Measurements from ENCODE around the gene CYP2F1.

DNA sequence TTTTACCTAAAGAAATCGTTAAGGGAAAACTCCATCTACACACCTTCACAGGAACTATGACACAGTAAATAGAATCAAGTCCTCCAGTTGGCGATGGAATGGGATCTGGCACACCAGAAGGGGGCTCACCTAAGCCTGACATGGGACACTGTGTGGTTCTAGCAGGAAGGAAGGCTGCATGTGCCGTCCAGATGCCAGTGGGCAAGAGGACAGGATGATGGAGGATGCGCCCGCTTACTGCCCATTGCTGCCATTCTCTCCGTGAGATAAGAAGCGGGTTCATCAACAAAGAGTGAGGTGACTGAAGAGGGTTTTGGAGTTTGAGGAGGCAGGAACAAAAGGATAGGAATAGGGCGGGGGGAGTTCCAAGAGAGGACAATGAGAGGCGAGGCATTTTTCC, 2.9 kb upstream of the CYP2F1 start:
- TF ChIP-seq, protein P1, sequence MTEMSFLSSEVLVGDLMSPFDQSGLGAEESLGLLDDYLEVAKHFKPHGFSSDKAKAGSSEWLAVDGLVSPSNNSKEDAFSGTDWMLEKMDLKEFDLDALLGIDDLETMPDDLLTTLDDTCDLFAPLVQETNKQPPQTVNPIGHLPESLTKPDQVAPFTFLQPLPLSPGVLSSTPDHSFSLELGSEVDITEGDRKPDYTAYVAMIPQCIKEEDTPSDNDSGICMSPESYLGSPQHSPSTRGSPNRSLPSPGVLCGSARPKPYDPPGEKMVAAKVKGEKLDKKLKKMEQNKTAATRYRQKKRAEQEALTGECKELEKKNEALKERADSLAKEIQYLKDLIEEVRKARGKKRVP (CRISPR knock-in tag; IDR thresholded peaks at IDR 0.05): no peak
- no peak for TF ChIP-seq ZNF354B (CRISPR knock-in tag; IDR thresholded peaks at IDR 0.05)
- TF ChIP-seq, protein P2, sequence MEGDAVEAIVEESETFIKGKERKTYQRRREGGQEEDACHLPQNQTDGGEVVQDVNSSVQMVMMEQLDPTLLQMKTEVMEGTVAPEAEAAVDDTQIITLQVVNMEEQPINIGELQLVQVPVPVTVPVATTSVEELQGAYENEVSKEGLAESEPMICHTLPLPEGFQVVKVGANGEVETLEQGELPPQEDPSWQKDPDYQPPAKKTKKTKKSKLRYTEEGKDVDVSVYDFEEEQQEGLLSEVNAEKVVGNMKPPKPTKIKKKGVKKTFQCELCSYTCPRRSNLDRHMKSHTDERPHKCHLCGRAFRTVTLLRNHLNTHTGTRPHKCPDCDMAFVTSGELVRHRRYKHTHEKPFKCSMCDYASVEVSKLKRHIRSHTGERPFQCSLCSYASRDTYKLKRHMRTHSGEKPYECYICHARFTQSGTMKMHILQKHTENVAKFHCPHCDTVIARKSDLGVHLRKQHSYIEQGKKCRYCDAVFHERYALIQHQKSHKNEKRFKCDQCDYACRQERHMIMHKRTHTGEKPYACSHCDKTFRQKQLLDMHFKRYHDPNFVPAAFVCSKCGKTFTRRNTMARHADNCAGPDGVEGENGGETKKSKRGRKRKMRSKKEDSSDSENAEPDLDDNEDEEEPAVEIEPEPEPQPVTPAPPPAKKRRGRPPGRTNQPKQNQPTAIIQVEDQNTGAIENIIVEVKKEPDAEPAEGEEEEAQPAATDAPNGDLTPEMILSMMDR (CRISPR knock-in tag; IDR thresholded peaks at IDR 0.05): no peak
- TF ChIP-seq FOXJ3 (CRISPR knock-in tag; IDR thresholded peaks at IDR 0.05; ENCODE audit: borderline replicate concordance): no peak
- TF ChIP-seq, protein P3, sequence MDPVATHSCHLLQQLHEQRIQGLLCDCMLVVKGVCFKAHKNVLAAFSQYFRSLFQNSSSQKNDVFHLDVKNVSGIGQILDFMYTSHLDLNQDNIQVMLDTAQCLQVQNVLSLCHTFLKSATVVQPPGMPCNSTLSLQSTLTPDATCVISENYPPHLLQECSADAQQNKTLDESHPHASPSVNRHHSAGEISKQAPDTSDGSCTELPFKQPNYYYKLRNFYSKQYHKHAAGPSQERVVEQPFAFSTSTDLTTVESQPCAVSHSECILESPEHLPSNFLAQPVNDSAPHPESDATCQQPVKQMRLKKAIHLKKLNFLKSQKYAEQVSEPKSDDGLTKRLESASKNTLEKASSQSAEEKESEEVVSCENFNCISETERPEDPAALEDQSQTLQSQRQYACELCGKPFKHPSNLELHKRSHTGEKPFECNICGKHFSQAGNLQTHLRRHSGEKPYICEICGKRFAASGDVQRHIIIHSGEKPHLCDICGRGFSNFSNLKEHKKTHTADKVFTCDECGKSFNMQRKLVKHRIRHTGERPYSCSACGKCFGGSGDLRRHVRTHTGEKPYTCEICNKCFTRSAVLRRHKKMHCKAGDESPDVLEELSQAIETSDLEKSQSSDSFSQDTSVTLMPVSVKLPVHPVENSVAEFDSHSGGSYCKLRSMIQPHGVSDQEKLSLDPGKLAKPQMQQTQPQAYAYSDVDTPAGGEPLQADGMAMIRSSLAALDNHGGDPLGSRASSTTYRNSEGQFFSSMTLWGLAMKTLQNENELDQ (CRISPR knock-in tag; IDR thresholded peaks at IDR 0.05; ENCODE audit: borderline replicate concordance): no peak
- TF ChIP-seq HIVEP1 (CRISPR knock-in tag; IDR thresholded peaks at IDR 0.05): no peak
- TF ChIP-seq, protein P4, sequence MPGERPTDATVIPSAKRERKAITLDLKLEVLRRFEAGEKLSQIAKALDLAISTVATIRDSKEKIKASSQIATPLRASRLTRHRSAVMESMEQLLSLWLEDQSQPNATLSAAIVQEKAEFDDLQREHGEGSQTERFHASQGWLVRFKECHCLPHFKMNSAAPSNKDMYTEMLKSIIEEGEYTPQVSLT (CRISPR knock-in tag; IDR thresholded peaks at IDR 0.05; ENCODE audit: borderline replicate concordance, low read depth): no peak
- no peak for TF ChIP-seq ZNF251 (CRISPR knock-in tag; IDR thresholded peaks at IDR 0.05)
- no peak for TF ChIP-seq HOXA5 (CRISPR knock-in tag; IDR thresholded peaks at IDR 0.05)
- TF ChIP-seq ZNF550 (CRISPR knock-in tag; IDR thresholded peaks at IDR 0.05; ENCODE audit: borderline replicate concordance): no peak
- TF ChIP-seq, protein P5, sequence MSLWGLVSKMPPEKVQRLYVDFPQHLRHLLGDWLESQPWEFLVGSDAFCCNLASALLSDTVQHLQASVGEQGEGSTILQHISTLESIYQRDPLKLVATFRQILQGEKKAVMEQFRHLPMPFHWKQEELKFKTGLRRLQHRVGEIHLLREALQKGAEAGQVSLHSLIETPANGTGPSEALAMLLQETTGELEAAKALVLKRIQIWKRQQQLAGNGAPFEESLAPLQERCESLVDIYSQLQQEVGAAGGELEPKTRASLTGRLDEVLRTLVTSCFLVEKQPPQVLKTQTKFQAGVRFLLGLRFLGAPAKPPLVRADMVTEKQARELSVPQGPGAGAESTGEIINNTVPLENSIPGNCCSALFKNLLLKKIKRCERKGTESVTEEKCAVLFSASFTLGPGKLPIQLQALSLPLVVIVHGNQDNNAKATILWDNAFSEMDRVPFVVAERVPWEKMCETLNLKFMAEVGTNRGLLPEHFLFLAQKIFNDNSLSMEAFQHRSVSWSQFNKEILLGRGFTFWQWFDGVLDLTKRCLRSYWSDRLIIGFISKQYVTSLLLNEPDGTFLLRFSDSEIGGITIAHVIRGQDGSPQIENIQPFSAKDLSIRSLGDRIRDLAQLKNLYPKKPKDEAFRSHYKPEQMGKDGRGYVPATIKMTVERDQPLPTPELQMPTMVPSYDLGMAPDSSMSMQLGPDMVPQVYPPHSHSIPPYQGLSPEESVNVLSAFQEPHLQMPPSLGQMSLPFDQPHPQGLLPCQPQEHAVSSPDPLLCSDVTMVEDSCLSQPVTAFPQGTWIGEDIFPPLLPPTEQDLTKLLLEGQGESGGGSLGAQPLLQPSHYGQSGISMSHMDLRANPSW (CRISPR knock-in tag; IDR thresholded peaks at IDR 0.05; ENCODE audit: borderline replicate concordance): no peak
- TF ChIP-seq MATR3 (CRISPR knock-in tag; IDR thresholded peaks at IDR 0.05): no peak
- no peak for TF ChIP-seq MYC (CRISPR knock-in tag; IDR thresholded peaks at IDR 0.05; ENCODE audit: borderline replicate concordance)
- TF ChIP-seq, protein P6, sequence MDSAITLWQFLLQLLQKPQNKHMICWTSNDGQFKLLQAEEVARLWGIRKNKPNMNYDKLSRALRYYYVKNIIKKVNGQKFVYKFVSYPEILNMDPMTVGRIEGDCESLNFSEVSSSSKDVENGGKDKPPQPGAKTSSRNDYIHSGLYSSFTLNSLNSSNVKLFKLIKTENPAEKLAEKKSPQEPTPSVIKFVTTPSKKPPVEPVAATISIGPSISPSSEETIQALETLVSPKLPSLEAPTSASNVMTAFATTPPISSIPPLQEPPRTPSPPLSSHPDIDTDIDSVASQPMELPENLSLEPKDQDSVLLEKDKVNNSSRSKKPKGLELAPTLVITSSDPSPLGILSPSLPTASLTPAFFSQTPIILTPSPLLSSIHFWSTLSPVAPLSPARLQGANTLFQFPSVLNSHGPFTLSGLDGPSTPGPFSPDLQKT (CRISPR knock-in tag; IDR thresholded peaks at IDR 0.05; ENCODE audit: borderline replicate concordance): no peak

All from HepG2 (cell line).